Globus pallidus (tissue), 1 donor: ENCODE results near the gene GOLGA8K.
"Not testable (repeated sequence)": the region's sequence is repeated elsewhere in the genome, so short reads cannot be mapped to it uniquely, and the experiment has no call there.

Experiments
- DNase-seq: peaks from one replicate; pipeline ENCODE4 v3.0.0-alpha.2; 2015; ENCODE audit warnings: low spot score

GOLGA8K gene

GRCh38 chr15:32352748-32353147 is 50.3 kb downstream of the GOLGA8K start:
- DNase-seq, result not testable (repeated sequence)

GRCh38 chr15:32350563-32351220 is 52.4 kb downstream of the GOLGA8K start:
- not testable (repeated sequence) for DNase-seq

- not testable (repeated sequence) for DNase-seq
These were observed 56.1 kb downstream of the GOLGA8K start for GRCh38 chr15:32347037-32347436.

DNA sequence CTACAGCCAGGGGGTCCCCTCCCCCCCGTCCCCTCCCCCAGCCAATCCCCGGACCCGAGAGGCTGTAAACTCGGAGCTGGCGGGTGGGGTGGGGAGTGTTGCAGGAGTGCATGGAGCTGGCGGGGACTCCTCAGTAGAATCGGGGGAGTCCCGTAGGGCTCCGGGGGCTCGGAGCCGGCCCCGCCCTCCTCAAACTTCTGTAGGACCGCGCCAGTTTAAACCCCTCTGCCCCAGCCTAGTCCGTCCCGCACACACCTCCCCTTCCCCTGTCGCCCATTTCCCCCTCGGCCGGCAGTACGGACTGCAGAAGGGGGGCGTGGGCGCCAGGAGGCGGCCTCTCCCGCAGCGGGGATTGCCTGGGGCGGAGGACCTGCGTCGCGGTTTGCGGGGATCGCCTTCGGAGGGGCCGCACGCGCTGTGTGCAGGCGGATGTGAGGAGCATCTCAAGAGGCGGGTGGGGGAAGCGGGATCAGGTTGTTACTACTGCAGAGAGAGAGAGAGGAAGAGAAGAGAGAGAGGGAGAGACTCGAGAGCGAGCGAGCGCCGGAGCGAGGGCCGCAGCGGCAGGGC is 57.0 kb downstream of the GOLGA8K start:
- DNase-seq, result not testable (repeated sequence)

- not testable (repeated sequence) for DNase-seq
These were observed 59.2 kb downstream of the GOLGA8K start for GRCh38 chr15:32343921-32344320.
